ENCODE results near the gene JUNB.

JUNB gene

GRCh38 chr19:12750851-12751250, 40.4 kb upstream of the JUNB start:
- Histone ChIP-seq H3K27ac (no peak overlapping the region), H2AFZ (no peak overlapping the region), H3K36me3 (ENCODE audit: control insufficient read depth, insufficient read depth, low read length) (no peaks in the 10 kb centered on the region), H3K27me3 (ENCODE audit: control insufficient read depth, insufficient read depth, low read length) (no peaks in the 10 kb centered on the region), H3K4me3 (ENCODE audit: low read depth, low read length) (no peak overlapping the region), H3K9ac (no peak overlapping the region), H3K4me1 (no peaks in the 10 kb centered on the region), H3K4me2 (ENCODE audit: low read length) (no peak overlapping the region), H3K9me3 (ENCODE audit: control insufficient read depth, low read length) (no peaks in the 10 kb centered on the region), H3K79me2 (no peaks in the 10 kb centered on the region)
- TF ChIP-seq, protein P1, sequence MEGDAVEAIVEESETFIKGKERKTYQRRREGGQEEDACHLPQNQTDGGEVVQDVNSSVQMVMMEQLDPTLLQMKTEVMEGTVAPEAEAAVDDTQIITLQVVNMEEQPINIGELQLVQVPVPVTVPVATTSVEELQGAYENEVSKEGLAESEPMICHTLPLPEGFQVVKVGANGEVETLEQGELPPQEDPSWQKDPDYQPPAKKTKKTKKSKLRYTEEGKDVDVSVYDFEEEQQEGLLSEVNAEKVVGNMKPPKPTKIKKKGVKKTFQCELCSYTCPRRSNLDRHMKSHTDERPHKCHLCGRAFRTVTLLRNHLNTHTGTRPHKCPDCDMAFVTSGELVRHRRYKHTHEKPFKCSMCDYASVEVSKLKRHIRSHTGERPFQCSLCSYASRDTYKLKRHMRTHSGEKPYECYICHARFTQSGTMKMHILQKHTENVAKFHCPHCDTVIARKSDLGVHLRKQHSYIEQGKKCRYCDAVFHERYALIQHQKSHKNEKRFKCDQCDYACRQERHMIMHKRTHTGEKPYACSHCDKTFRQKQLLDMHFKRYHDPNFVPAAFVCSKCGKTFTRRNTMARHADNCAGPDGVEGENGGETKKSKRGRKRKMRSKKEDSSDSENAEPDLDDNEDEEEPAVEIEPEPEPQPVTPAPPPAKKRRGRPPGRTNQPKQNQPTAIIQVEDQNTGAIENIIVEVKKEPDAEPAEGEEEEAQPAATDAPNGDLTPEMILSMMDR (IDR thresholded peaks at IDR 0.05): no peak

DNA sequence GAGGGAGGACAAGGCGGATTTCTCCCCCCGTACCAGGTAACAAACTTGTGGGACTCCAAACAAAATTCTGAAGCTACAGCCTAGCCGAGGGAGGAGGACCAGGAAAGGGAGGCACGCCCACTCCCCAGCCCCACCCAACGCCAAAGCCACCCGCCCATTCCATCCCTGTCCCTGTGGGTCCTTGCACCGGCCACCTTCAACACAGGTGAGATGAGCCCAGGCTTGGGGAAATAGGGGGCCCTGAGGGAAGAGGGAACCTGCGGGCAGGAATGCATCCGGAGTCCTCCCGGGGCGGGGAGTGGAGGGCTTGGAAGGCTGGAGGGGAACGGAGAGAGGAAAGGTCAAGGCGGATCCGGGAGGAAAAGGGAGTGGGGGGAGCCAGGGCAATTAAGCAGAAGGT, 39.7 kb upstream of the JUNB start, which contains the start of gene BEST2:
Gene BEST2 (plus strand): TSS at position 157 of the 400 bp plus-strand sequence. CDS start 802 bp downstream, outside the sequence.
- Histone ChIP-seq H3K79me2 (no peaks in the 10 kb centered on the region), H3K4me3 (ENCODE audit: low read depth, low read length) (no peak within 1 kb of the TSS), H3K27me3 (ENCODE audit: control insufficient read depth, insufficient read depth, low read length) (no peaks in the 10 kb centered on the region), H3K9me3 (ENCODE audit: control insufficient read depth, low read length) (no peaks in the 10 kb centered on the region), H3K27ac (no peak within 1 kb of the TSS), H2AFZ (no peak within 1 kb of the TSS), H3K4me1 (no peaks in the 10 kb centered on the region), H3K9ac (no peak within 1 kb of the TSS), H3K36me3 (ENCODE audit: control insufficient read depth, insufficient read depth, low read length) (no peaks in the 10 kb centered on the region), H3K4me2 (ENCODE audit: low read length) (no peak within 1 kb of the TSS)
- TF ChIP-seq, protein P1 (IDR thresholded peaks at IDR 0.05): no peak

DNA sequence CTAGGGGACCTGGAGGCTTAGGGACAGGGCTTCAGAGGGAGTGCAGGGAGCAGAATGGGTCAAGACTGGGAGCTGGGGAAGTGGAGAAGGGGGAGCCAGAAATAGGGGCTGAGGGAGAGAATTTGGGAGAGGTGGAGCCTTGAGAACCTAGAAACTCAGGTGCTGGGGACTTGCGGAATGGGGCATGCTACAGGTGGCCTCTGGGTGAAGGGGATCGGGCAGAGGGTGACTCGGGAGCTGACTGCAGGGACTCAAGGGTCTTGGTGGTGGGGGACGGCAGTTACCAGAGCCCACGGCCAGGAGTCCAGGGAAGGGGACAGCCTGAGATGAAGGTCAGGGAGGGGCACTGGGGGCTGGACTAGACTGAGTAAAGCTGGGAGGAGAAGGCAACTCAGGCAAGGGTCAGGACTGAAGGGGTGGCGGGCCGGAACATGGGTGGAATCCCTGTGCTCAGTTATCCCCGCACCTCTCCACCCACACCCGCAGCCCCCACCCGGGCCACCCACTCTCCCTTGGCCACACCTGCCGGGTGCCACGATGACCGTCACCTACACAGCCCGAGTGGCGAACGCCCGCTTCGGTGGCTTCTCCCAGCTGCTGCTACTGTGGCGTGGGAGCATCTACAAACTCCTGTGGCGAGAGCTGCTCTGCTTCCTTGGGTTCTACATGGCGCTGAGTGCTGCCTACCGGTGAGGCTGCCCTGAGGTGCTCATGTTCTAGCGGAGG, 39.1 kb upstream of the JUNB start:
- Histone ChIP-seq H3K9me3 (ENCODE audit: control insufficient read depth, low read length) (no peaks in the 10 kb centered on the region), H3K27me3 (ENCODE audit: control insufficient read depth, insufficient read depth, low read length) (no peaks in the 10 kb centered on the region), H3K4me1 (no peaks in the 10 kb centered on the region), H3K27ac (no peak overlapping the region), H3K9ac (no peak overlapping the region), H3K79me2 (no peaks in the 10 kb centered on the region), H3K4me3 (ENCODE audit: low read depth, low read length) (no peak overlapping the region), H3K4me2 (ENCODE audit: low read length) (no peak overlapping the region), H2AFZ (no peak overlapping the region), H3K36me3 (ENCODE audit: control insufficient read depth, insufficient read depth, low read length) (no peaks in the 10 kb centered on the region)
- TF ChIP-seq, protein P1 (IDR thresholded peaks at IDR 0.05): no peak

DNA sequence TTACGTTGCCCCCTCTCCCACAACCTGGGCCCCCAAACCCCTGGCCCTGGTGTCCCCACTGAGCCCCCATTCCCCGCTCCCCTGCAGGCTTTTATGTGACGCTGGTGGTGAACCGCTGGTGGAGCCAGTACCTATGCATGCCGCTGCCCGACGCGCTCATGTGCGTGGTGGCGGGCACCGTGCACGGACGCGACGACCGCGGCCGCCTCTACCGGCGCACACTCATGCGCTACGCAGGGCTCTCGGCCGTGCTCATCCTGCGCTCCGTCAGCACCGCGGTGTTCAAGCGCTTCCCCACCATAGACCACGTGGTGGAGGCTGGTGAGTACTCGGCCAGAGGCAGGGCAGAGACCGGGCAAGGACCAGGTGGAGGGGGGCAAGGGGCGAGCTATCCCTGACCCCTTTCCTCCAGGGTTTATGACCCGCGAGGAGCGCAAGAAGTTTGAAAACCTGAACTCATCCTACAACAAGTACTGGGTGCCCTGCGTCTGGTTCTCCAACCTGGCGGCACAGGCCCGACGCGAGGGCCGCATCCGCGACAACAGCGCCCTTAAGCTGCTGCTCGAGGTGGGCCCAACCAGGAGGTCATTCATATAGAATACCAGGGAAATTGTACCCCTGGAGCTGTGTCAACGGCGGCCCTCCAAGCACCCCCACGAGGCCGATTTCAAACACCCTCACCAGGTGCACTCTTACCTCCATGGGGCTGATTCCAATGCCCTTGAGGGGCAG, 36.7 kb upstream of the JUNB start:
- TF ChIP-seq, protein P1 (IDR thresholded peaks at IDR 0.05): no peak
- Histone ChIP-seq H3K4me3 (ENCODE audit: low read depth, low read length) (no peak overlapping the region), H3K36me3 (ENCODE audit: control insufficient read depth, insufficient read depth, low read length) (no peaks in the 10 kb centered on the region), H3K9ac (no peak overlapping the region), H3K27ac (no peak overlapping the region), H2AFZ (no peak overlapping the region), H3K4me2 (ENCODE audit: low read length) (no peak overlapping the region), H3K27me3 (ENCODE audit: control insufficient read depth, insufficient read depth, low read length) (no peaks in the 10 kb centered on the region), H3K4me1 (peaks cover 2% of the 10 kb centered on the region), H3K9me3 (ENCODE audit: control insufficient read depth, low read length) (no peaks in the 10 kb centered on the region), H3K79me2 (no peaks in the 10 kb centered on the region)
